Colon (tissue), 2 donors: Measurements from ENCODE around the gene GRIN1.

Experiments
- FAIRE-seq: peaks from 2 replicates; lab custom pipeline; 2012; peaks lifted over from hg19 to GRCh38; lab: Jason Lieb, UNC
- donor health status: control.
- donor health status: control.

Gene GRIN1

DNA sequence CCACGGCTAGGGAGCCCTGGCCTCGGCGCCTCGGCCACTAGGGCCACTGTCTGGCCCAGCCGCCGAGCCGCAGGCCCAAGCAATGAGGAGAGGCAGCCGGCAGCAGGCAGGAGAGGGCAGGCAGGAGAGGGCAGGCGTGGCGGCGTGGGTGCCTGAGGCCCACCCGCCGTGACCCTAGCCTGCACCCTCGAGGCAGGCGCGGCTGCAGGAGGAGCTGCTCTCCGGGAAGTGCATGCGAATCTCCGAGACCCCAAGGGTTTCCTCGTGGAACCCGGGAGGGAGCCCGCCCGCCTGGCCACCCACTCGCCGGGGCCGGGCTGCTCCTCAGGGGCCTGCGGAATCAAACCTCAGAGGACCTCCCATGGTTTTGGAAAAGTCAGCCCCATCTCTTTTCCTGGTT, 9.3 kb downstream of the GRIN1 start:
- no peak for FAIRE-seq

GRCh38 chr9:137148661-137149060, 9.7 kb downstream of the GRIN1 start:
- no peak for FAIRE-seq

GRCh38 chr9:137149363-137149762, 10.4 kb downstream of the GRIN1 start:
- FAIRE-seq: no peak

DNA sequence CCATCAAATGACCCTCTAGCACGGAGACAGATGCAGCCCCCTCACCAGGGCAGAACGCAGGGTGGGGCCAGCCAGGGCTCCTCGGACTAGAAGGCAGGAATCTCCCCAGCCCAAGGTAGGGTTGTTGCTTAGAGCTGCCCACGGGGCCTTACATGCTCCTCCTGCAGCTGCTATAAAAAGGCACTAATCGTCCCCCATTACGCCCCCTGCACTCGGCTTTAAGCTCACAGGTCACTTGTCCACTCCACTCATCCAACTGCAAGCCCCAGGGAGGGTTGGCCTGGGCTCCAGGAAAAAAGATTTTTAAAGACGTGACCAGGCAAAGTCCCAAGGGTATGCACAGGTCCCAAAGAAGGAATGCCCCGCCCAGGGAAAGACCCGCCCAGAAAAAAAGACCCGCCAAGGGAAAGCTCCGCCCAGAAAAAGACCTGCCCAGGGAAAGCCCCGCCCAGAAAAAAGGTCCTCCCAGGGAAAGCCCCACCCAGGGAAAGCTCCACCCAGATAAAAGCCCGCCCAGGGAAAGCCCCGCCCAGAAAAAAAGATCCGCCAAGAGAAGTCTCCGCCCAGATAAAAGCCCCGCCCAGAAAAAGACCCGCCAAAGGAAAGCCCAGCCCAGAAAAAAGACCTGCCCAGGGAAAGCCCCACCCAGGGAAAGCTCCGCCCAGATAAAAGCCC, 11.1 kb downstream of the GRIN1 start:
- FAIRE-seq: no peak

- no peak for FAIRE-seq
These were observed 11.9 kb downstream of the GRIN1 start for GRCh38 chr9:137150617-137151457.

DNA sequence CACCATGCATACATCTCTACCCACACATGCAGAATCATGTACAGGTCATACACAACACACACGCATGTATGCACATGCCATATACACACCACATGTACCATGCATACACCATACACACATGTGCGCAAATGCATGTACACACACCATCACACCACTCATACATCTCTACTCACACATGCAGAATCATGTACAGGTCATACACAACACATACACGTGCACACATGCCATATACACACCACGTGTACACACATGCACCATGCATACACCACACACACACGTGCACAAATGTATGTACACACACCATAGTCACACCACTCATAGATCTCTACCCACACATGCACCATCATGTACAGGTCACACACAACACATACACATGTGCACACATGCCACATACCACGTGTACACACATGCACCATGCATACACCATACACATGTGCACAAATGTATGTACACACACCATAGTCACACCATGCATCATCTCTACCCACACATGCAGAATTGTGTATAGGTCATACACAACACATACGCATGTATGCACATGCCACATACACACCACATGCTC, 14.0 kb downstream of the GRIN1 start:
- FAIRE-seq: no peak

GRCh38 chr9:137156567-137157375, 17.8 kb downstream of the GRIN1 start:
- no peak for FAIRE-seq

DNA sequence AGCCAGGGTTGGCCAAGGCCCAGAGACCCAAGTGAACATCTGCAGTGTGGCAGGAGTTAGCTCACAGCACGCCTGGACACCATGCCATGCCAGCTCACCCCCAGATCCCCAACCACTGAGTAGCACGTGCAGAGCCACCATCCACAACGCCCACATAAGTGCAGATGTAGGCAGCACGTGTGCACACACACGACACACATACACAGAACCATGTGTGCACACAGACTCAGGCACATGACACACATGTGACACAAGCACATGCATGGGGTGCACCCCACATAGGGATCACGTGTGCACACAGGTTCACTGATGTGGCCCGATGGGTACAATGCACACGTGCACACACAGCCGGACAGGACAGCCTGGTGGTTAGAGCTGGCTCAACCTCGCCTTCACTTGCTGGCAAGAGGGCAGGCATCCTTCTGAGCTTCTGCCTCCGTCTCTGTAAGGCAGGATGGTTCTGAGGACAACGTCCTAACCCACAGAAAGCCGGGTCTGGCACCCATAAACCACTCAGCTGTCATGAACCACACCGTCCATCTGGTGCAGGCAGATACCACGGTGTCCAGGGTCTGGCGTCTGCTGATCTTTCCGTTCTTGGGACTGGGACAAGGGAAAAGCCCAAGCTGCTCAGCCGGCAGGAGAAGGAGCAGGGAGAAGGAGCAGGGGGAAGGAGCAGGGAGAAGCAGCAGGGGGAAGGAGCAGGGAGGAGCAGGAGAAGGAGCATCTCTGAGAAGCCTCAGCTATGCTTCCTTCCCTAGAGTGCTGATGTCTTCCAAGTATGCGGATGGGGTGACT, 18.9 kb downstream of the GRIN1 start:
- no peak for FAIRE-seq

DNA sequence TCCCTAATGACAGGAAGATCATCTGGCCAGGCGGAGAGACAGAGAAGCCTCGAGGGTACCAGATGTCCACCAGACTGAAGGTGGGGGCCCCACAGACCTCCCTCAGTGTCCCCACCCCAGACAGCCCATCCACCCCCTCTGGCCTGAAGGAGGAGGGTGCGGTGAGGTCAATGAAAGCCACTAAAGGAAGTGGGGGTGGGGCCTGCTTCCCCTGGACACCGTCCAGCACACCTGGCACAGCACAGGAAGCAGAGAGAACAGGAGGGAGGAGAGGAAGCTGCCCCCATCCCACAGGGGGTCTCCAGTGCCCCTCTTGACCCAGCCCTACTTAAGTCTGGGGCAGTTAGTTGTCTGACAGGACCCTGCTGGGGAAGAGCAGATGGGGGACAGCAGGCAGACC, 19.7 kb downstream of the GRIN1 start:
- no peak for FAIRE-seq

DNA sequence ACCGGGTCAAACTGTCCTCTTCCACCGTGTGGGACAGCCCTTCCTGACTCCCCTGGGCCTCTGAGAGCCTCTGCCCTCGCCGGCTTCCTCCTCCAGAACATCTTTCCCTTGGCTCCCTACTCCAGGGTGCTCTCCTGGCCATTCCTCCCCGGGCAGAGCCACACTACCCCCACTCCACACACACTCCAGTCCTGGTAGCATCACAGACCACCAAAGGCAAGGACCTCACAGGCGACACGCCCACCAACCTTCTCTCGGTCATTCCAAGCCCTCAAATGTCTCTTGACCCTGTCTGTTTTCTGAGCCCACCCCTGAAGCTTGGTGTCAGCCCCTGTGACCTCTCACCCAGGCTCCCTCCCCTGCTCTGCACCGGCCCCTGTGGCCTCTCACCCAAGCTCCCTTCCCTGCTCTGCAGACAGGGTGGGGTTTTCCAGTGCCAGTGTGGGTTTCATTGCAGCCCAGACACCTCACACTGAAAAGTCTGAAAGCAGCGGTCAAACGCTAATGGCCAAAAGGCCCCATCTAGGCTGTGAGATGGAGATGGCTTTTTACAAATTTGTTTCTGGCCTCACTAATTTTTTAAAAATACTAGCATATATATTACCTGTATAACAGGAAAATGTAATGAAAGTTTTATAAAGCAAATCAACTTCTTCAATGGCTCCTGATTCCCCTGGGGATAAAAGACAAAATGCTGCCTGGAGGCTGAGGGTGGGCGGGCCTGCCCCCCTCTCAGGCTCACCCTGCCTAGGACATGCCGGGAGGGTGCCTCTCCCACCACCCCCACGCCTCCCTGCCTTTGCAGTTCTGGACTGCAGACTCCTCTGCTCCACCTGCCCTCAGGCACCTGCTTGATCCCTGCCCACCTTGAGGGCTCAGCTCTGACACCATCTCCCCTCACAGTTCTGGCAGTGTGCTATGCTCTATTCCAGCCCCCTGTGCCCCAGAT, 20.4 kb downstream of the GRIN1 start:
- FAIRE-seq: no peak

GRCh38 chr9:137160054-137160425, 21.1 kb downstream of the GRIN1 start:
- no peak for FAIRE-seq

- no peak for FAIRE-seq
These were observed 22.0 kb downstream of the GRIN1 start for GRCh38 chr9:137160716-137161557.

GRCh38 chr9:137161558-137162486, 22.9 kb downstream of the GRIN1 start:
- FAIRE-seq: no peak

DNA sequence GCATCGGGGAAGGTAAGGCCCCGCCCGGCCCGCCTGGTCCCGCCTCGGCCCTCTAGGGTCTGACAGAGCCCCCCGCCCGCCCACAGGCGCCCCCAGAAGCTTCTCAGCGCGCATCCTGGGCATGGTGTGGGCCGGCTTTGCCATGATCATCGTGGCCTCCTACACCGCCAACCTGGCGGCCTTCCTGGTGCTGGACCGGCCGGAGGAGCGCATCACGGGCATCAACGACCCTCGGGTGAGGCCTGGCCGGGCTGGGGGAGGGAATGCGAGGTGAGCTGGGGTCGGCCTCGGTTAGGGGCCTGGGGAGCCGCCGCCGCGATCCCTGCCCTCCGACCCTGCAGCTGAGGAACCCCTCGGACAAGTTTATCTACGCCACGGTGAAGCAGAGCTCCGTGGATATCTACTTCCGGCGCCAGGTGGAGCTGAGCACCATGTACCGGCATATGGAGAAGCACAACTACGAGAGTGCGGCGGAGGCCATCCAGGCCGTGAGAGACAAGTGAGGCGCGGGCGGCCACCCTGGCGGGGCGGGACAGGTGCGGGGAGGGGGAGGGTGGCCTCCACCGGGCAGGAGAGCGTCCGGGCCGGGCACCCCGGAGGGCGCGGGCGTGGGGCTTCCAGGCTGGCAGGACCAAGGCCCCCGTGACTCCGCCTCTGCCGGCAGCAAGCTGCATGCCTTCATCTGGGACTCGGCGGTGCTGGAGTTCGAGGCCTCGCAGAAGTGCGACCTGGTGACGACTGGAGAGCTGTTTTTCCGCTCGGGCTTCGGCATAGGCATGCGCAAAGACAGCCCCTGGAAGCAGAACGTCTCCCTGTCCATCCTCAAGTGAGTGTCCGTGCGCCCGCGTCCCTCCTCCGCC, 23.8 kb downstream of the GRIN1 start:
- no peak for FAIRE-seq

GRCh38 chr9:137163365-137163715, 24.4 kb downstream of the GRIN1 start:
- FAIRE-seq: no peak

DNA sequence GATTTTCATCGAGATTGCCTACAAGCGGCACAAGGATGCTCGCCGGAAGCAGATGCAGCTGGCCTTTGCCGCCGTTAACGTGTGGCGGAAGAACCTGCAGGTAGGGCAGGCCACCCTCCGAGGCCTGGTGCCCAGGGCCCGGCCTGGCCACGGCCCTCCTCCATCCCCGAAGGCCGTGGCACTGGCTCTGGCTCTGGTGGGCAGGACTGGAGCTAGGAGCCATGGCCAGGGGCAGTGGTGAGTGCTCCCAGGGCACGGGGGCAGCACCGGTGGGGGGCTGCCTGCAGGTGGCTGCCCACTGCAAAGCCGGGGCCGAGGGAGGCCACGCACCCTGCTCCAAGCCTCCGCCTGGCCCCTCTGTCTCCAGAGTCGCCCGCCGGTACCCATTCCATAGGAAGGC, 24.9 kb downstream of the GRIN1 start:
- FAIRE-seq: no peak

DNA sequence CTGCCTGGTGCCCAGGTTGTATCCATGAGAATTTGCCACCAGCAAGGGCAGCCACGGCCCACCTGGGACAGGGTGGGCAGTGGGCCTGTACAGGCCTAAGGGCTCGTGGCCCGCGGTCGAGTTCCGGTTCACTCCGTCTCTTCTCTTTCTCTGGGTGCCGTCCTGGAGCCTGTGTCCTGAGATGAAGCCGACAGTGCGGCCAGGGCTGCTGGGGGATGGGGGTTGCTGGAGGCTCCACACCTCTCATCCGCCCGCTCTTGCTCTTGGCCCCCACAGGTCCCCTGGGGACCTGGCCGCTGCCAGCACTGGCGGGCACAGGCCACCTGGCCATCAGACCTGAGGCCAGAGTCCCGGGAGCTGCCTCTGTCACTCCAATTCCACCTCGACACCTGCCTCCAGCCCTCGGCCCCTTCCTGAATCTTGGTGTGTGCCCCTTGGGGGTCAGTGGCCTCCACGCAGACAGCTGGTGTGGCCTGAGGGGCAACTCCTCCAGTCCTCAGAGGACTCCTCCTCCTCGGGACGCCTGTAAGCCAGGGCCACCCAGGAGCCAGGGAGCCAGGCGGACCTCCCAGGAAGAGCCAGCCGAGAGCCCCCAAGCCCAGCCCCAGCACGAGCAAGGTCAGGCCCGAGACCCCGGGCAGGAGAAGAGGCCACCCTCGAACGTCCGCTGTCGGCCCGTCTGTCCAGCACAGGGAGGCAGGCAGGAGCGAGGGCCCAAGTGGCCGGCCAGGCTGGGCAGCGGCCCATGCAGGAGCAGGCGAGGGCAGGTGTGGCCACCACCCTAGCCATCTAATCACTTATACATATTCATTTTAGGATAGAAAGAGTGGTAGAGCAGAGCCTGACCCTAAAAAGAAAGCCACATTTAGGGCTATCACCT, 25.7 kb downstream of the GRIN1 start:
- FAIRE-seq: no peak
